Osteocyte (in vitro differentiated cells): ENCODE results near the gene RCBTB2. TPM values are rescaled to one million over a fixed set of nuclear protein-coding genes. Genes with fewer than 3 reads are reported as not detected.

ENCODE experiments used
- DNase-seq: peaks from one replicate; pipeline ENCODE4 v3.0.0; 2021; ENCODE audit warnings: mixed read lengths; ENCODE audit not compliant: unreplicated experiment; ENCODE audit errors: extremely low spot score
- H3K27ac Mint-ChIP-seq: one replicate; pipeline ENCODE4 v1.8.0; 2021; ENCODE audit warnings: mild to moderate bottlenecking, mixed read lengths; ENCODE audit not compliant: unreplicated experiment
- H3K27me3 Mint-ChIP-seq: one replicate; pipeline ENCODE4 v1.8.0; 2021; ENCODE audit warnings: mixed read lengths; ENCODE audit not compliant: unreplicated experiment
- H3K36me3 Mint-ChIP-seq: one replicate; pipeline ENCODE4 v1.8.0; 2021; ENCODE audit warnings: mixed read lengths; ENCODE audit not compliant: unreplicated experiment
- H3K4me1 Mint-ChIP-seq: one replicate; pipeline ENCODE4 v1.8.0; 2021; ENCODE audit warnings: mixed read lengths; ENCODE audit not compliant: unreplicated experiment
- H3K4me3 Mint-ChIP-seq: one replicate; pipeline ENCODE4 v1.8.0; 2021; ENCODE audit warnings: mild to moderate bottlenecking, moderate library complexity, mixed read lengths; ENCODE audit not compliant: unreplicated experiment
- H3K9me3 Mint-ChIP-seq: one replicate; pipeline ENCODE4 v1.8.0; 2021; ENCODE audit warnings: mixed read lengths; ENCODE audit not compliant: unreplicated experiment
- total RNA-seq: library from RNA; stranded (reverse); gene quantifications from 2 replicates; pipeline ENCODE4 v1.2.1, GENCODE V29; 2021
- TF ChIP-seq, protein P1 (sequence below): fragments of 200-600 bp; sonication (generic); IDR thresholded peaks from 2 replicates; pipeline ENCODE4 v1.5.0; 2021; ENCODE audit warnings: antibody characterized with exemption, mild to moderate bottlenecking, moderate library complexity

RCBTB2 gene
- total RNA-seq, 1 donor from 2014 or later: 12.1 TPM

DNA sequence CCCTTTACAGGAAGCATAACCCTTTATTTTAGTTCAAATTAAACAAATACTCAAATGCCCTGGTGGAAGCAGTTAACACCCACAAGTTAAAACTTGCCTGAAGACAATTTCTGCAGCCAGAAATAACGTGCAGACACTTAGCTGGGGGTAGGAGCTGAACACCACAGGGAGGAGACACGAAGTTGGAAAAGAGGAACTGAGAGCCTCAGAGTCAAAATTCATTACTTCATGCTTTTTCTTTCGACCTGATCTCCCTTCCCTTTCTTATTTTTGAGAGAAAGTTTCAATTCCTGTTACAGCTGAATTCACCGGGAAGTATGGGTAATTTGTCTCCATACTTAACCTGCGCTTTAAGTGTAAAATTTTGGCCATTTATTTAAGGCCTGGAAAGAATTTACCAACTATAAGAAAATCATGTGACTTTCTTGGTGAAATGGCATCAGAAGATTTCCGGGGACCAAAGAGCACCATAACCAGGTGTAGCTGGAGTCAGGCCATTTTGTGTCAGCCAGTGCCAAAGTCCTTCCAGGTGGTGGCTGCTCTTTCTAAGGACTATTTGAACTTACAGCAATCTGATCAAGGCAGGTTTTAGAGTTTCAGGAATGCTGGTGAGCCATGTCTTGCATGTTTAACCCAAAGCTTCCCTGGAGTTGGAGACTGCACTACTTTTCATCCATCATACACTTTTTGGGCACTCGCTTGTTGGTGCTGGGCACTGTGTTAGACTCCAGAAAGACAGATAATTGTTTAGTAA is 46.5 kb upstream of the RCBTB2 start:
- H3K4me3 Mint-ChIP-seq: no peak overlapping the region
- no peaks in the 10 kb centered on the region for H3K36me3 Mint-ChIP-seq
- DNase-seq: no peak
- peaks cover 26% of the 10 kb centered on the region for H3K4me1 Mint-ChIP-seq
- H3K9me3 Mint-ChIP-seq: no peaks in the 10 kb centered on the region
- TF ChIP-seq, protein P1, sequence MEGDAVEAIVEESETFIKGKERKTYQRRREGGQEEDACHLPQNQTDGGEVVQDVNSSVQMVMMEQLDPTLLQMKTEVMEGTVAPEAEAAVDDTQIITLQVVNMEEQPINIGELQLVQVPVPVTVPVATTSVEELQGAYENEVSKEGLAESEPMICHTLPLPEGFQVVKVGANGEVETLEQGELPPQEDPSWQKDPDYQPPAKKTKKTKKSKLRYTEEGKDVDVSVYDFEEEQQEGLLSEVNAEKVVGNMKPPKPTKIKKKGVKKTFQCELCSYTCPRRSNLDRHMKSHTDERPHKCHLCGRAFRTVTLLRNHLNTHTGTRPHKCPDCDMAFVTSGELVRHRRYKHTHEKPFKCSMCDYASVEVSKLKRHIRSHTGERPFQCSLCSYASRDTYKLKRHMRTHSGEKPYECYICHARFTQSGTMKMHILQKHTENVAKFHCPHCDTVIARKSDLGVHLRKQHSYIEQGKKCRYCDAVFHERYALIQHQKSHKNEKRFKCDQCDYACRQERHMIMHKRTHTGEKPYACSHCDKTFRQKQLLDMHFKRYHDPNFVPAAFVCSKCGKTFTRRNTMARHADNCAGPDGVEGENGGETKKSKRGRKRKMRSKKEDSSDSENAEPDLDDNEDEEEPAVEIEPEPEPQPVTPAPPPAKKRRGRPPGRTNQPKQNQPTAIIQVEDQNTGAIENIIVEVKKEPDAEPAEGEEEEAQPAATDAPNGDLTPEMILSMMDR: no peak
- peak overlapping the region; percentile 88 for H3K27ac Mint-ChIP-seq
- H3K27me3 Mint-ChIP-seq: peaks cover 16% of the 10 kb centered on the region

DNA sequence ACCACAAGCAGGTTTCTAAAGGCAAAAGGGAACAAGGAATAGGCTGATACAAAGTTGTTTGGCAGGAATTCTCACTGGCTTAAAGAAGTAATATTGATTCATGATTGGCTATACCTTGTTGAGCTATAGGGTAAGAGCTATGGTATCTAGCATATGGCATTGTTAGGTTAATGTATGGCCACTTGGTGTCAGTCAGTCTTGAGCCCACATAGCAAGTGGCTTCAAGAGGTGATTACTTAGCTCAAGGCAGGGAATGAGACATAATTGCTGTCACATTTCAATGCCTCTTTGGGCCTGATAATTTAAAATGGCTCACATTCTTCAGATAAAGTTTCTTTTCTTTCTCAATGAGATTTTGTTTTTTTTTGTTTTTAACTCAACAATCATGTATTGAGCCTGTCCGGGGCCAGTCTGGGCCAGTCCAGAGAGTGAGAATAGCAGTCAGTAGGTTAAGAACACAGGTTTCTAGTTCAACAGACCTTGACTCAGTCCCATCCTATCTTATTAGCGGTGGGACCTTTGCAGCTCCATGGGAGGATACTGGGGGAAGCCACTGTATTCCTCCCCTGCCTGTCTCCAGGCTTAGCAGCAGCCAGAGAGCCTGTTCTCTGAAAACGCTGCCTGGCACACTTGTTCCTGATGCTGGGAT is 45.8 kb upstream of the RCBTB2 start:
- Mint-ChIP-seq H3K27me3 (peaks cover 14% of the 10 kb centered on the region), H3K27ac (peak overlapping the region; percentile 88), H3K36me3 (no peaks in the 10 kb centered on the region)

DNA sequence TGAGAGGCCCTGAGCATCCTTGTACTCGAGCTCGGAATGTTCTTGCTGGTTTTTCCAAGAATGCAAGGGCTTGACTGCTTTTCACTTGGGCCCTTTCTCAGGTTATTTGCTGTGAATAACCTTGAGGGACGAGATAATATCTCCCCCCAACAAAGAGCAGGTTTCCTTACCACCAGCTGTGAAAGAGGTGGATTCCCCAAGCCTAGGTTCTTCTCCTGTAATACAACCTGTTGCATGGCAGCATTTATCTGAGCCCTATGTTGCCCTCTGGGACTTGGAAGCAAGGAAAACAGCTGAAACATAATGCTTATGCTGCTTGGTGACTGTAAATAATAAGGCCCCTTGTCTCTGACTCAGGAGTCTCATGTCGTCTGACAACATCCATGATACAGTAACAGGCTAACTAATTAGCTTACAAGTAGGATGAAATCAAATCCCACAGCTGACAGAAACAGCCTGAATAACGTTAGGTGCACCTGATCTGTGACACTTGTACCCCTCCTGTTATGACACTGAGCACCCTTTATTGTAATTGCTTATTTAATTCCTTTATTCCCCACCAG is 43.6 kb upstream of the RCBTB2 start:
- no peak overlapping the region for H3K27ac Mint-ChIP-seq
- DNase-seq: no peak
- TF ChIP-seq, protein P1: no peak
- peaks cover 4% of the 10 kb centered on the region for H3K27me3 Mint-ChIP-seq
- H3K9me3 Mint-ChIP-seq: no peaks in the 10 kb centered on the region
- H3K4me1 Mint-ChIP-seq: peaks cover 33% of the 10 kb centered on the region
- H3K4me3 Mint-ChIP-seq: no peak overlapping the region
- H3K36me3 Mint-ChIP-seq: no peaks in the 10 kb centered on the region

More for the DNA sequence above, 45.8 kb upstream of the RCBTB2 start:
- no peaks in the 10 kb centered on the region for H3K9me3 Mint-ChIP-seq
- H3K4me1 Mint-ChIP-seq: peaks cover 23% of the 10 kb centered on the region
- no peak for DNase-seq
- TF ChIP-seq, protein P1: no peak
- H3K4me3 Mint-ChIP-seq: no peak overlapping the region

DNA sequence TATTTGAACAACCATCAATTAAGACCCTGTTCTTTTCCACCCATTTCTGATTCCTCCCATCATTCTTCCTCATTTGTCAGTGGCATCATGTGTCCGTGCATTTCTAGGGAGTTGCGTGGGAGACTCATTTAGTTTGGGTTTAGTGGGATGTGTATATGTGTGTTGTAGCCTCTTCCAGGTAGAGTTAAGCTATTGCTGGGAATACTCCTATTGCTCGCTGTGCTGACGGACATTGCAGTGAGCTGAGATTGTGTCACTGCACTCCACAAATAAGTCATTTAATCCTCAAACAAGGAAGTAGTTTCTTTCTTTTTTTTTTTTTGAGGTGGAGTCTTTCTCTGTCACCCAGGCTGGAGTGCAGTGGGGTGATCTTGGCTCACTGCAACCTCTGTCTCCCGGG is 42.2 kb upstream of the RCBTB2 start:
- Mint-ChIP-seq H3K36me3 (no peaks in the 10 kb centered on the region), H3K27me3 (no peaks in the 10 kb centered on the region), H3K4me1 (peaks cover 45% of the 10 kb centered on the region), H3K4me3 (no peak overlapping the region), H3K9me3 (no peaks in the 10 kb centered on the region), H3K27ac (no peak overlapping the region)
- TF ChIP-seq, protein P1: no peak
- no peak for DNase-seq
